ENCODE measurements around the gene SALL3. TPM values are rescaled to one million over a fixed set of nuclear protein-coding genes. Genes with fewer than 3 reads are reported as not detected.
A peak's percentile ranks its signal among the peaks of the same experiment; 100 is the strongest.
"Not testable (repeated sequence)": the region's sequence is repeated elsewhere in the genome, so short reads cannot be mapped to it uniquely, and the experiment has no call there.

Gene SALL3
- total RNA-seq, 2 donors from 2014 or later = not detected

GRCh38 chr18:78962098-78962497, 17.5 kb upstream of the SALL3 start:
- intact Hi-C loops (cut with DNase I) = no loop called here
- DNase-seq (ENCODE audit: low spot score) = no peak

- intact Hi-C loops (cut with DNase I) = not testable (repeated sequence)
Observed at GRCh38 chr18:78964727-78965126, 14.9 kb upstream of the SALL3 start.

GRCh38 chr18:78965260-78965659, 14.4 kb upstream of the SALL3 start:
- intact Hi-C loops (cut with DNase I) = no loop called here

More at GRCh38 chr18:78964727-78965126, 14.9 kb upstream of the SALL3 start:
- DNase-seq (ENCODE audit: low spot score) = not testable (repeated sequence)

DNA sequence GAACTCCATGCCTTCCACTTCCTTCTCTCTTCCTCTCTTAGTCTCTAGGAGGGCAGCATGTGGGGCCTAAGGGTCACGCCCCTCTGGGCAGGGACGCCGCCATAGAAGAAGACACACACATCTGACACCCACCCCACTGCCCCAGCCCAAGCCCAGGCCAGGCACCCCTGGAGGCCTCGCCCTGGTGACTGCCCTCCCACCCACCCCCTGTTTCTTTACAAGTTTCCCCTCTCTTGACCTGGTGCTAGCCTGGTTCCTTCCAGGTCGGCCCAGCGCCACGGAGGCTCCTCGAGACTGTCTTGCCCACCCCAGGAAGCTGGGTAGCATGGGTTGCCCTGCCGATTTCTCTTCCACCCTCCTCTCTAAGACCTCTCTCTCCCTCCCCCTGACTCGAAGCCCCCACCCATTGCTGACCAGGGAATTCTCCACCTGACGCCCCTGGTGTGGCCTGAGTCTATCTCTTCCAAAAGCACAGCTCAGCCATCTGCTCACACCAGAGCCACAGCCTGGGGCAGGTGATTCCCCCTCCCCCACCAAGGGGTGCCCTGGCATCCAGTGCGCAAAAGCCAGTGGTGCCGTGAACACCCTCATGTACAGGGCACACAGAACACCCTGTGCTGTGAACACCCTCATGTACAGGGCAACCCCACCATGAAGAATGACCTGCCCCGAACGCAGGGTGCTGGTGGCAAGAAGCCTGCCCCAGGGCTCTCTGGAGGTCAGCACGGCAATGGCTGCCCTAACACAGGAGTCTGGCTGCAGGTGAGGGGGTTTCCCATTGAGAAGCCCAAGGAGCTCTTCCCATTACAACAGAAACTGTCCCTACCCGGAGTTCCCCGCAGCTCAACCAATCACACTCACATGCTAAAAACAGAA, 13.5 kb upstream of the SALL3 start:
- peak; percentile 66 for DNase-seq (ENCODE audit: low spot score)
- intact Hi-C loops (cut with DNase I) = no loop called here

More at GRCh38 chr18:78965260-78965659, 14.4 kb upstream of the SALL3 start:
- peak; percentile 59 for DNase-seq (ENCODE audit: low spot score)

- DNase-seq (ENCODE audit: low spot score) = no peak
- intact Hi-C loops (cut with DNase I) = no loop called here
Observed at GRCh38 chr18:78966793-78967106, 12.9 kb upstream of the SALL3 start.

- no peak for DNase-seq (ENCODE audit: low spot score)
- intact Hi-C loops (cut with DNase I) = no loop called here
Observed at GRCh38 chr18:78967692-78968091, 11.9 kb upstream of the SALL3 start.

GRCh38 chr18:78969574-78970315, 9.9 kb upstream of the SALL3 start:
- intact Hi-C loops (cut with DNase I) = no loop called here
- peak; percentile 63 for DNase-seq (ENCODE audit: low spot score)

GRCh38 chr18:78970774-78971333, 8.8 kb upstream of the SALL3 start:
- DNase-seq (ENCODE audit: low spot score) = peak; percentile 65
- intact Hi-C loops (cut with DNase I) = no loop called here

GRCh38 chr18:78971511-78972245, 7.9 kb upstream of the SALL3 start:
- peak; percentile 65 for DNase-seq (ENCODE audit: low spot score)
- intact Hi-C loops (cut with DNase I) = no loop called here

DNA sequence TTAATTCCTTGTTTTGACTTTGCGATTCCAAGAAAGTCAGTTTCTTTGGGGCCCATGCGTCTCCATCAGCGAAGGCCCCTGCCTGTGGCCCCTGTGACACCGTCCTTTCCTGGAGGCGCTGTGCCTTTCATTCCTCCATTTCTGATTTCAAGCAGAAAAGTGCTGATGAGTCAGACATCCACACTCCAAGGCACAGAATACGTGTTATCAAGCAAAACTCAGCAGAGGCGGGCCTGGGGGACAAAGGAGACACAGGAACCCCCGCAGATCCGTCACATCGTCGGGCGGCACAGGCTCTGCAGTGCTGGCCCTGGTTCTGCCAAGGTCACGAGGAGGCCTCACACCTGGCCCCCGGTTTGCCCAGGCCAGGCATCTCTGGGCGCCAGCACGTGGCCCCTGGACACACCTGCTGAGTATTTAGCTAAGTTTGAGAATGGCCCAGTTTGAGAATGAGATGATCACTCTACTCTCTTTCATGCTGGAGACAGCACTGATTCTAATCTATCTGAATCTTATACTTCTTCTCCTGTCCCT, 7.2 kb upstream of the SALL3 start:
- intact Hi-C loops (cut with DNase I) = no loop called here
- DNase-seq (ENCODE audit: low spot score) = peak; percentile 72

- intact Hi-C loops (cut with DNase I) = no loop called here
- peak; percentile 58 for DNase-seq (ENCODE audit: low spot score)
Observed at GRCh38 chr18:78972930-78973331, 6.7 kb upstream of the SALL3 start.

- peak; percentile 78 for DNase-seq (ENCODE audit: low spot score)
- intact Hi-C loops (cut with DNase I) = no loop called here
Observed at GRCh38 chr18:78973357-78974083, 6.1 kb upstream of the SALL3 start.

DNA sequence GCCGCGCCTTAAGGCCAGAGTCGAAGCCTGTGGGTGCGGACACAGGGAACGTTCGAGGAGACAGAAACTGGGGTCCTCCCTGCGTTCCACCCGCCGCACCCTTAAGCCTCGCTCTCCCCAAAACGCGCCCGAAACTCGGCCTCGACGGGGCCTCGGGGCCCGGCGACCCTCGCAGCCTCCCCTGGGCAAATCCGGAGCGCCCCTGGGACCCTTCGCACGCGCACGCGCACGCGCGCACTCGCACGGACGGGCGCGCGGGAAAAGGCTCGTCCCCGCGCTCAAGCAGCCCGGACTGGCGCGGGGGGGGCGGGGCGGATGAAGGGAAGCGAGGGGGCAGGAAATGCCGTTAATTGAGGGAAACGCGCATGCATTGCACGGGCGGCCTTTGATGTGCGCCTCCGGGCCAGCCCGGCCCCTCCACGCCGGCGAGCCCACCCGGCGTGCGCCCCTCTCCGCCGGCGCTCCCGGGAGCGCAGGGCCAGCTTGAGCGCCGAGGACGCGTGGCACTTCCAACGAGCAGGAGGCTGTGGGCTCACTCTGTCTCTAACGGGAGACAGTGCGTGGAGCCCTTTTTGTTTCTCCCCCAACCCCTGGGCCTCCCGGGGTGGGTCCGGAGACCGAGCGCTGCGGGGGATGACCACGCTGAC, 5.4 kb upstream of the SALL3 start:
- intact Hi-C loops (cut with DNase I) = no loop called here
- peak; percentile 64 for DNase-seq (ENCODE audit: low spot score)

- peak; percentile 55 for DNase-seq (ENCODE audit: low spot score)
- intact Hi-C loops (cut with DNase I) = no loop called here
Observed at GRCh38 chr18:78975292-78975691, 4.3 kb upstream of the SALL3 start.

GRCh38 chr18:78975699-78976335, 3.8 kb upstream of the SALL3 start:
- DNase-seq (ENCODE audit: low spot score) = no peak
- intact Hi-C loops (cut with DNase I) = no loop called here

DNA sequence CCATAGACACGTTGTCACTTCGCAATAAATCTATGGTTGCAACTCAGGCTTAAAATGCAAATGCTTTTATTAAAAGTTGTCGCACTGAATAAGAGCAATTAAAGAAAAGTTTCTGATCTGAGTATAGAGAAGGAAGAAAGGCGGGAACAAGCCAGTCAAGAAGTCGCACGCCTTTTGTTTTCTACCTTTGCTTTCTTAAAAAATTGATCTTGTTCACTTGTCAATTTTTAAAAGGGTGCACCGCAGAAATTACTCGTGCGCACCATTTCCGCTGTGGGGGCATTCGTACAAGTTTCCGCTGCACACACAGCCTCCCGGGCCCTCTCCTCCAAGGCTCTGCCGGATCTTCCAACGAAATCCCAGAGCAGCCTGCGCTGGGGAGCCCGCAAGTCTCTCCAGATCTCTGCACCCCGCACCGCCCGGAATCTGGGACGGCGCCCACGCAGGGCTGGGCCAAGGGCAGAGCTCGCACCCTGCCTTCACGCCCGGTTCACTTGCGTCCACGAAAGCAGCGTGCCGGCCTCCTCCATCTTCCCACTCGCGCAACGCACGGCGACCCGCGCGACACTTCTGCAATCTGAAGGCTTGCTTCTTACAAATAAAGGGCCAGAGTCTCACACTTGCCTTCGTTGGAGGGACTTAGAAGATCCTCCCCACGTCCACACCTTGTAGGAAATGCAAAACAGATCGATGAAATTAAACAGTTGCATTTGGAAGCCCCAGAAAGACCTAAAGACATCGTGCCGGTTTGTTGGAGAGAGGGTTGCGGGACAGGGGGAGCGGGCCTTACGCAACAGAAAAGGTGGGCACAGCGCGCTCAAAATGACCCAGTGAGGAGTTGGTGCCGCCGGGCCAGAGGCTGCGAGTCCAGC, 2.6 kb upstream of the SALL3 start:
- intact Hi-C loops (cut with DNase I) = no loop called here

More for the DNA sequence above, 2.6 kb upstream of the SALL3 start:
- DNase-seq (ENCODE audit: low spot score) = peak; percentile 58

Data from posterior vena cava (tissue), 2 donors.